Suprapubic skin (tissue), 3 donors: Measurements from ENCODE around the gene MS4A4A.

Experiments
- EP300 ChIP-seq: sonication (generic); formaldehyde crosslinking; IDR thresholded peaks from one replicate; pipeline ENCODE4 v1.6.1; 2017; ENCODE audit warnings: antibody characterized with exemption
- TF ChIP-seq, protein P1 (sequence below), 2 donors: fragments of 200-600 bp in 1 of 2; fragments of 450-650 bp in 1 of 2; sonication (generic) in 1 of 2; IDR thresholded peaks; one replicate each; pipeline ENCODE4 v1.5.1; 2016 to 2019; ENCODE audit warnings: antibody characterized with exemption in 2 of 2, mild to moderate bottlenecking in 1 of 2, moderate library complexity in 1 of 2

DNA sequence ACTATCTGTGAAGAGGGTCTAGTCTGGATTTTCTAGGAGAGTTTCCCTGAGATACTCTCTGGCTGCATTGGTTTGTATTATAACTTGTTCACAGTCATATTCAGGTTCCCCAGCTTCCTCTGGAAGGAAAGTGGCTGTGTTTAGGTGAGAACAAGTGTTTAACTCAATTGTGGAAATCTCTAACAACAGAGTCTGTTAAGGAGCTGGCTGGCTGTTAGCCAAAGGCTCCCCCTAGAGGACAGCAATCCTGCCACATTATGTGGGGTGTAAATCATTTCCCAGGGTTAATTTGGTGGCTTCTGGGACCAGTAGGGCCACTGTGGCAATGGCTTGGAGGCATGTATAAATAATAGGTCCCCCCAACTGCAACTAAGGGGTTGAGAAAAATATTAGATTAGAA is 65.0 kb downstream of the MS4A4A start:
- TF ChIP-seq, protein P1, sequence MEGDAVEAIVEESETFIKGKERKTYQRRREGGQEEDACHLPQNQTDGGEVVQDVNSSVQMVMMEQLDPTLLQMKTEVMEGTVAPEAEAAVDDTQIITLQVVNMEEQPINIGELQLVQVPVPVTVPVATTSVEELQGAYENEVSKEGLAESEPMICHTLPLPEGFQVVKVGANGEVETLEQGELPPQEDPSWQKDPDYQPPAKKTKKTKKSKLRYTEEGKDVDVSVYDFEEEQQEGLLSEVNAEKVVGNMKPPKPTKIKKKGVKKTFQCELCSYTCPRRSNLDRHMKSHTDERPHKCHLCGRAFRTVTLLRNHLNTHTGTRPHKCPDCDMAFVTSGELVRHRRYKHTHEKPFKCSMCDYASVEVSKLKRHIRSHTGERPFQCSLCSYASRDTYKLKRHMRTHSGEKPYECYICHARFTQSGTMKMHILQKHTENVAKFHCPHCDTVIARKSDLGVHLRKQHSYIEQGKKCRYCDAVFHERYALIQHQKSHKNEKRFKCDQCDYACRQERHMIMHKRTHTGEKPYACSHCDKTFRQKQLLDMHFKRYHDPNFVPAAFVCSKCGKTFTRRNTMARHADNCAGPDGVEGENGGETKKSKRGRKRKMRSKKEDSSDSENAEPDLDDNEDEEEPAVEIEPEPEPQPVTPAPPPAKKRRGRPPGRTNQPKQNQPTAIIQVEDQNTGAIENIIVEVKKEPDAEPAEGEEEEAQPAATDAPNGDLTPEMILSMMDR (IDR thresholded peaks at IDR 0.05) = no peak
- TF ChIP-seq EP300 = no peak
